ENCODE data around the gene TMEM117.

Gene TMEM117

DNA sequence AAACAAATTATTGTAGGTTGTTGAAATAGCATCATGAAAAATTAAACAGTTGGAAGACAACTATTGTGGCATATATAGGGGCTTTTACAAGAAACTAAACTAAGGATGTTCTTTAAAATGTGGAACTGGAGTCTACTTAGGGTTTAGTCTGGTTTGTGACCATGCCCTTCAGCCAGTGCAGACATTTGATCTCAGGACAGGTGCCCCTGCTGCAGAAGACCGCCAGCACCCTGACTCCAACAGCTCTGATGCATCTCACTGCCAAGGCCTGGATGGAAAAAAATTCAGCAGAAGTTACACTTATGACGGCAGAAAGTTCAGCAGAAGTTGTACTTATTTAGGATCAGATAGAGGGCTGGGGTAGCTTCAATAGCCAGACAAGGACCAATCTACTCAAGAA, 51.5 kb downstream of the TMEM117 start:
- DNase-seq, result no peak

- no peak for DNase-seq
Observed at GRCh38 chr12:43891856-43892574, 56.1 kb downstream of the TMEM117 start.

DNA sequence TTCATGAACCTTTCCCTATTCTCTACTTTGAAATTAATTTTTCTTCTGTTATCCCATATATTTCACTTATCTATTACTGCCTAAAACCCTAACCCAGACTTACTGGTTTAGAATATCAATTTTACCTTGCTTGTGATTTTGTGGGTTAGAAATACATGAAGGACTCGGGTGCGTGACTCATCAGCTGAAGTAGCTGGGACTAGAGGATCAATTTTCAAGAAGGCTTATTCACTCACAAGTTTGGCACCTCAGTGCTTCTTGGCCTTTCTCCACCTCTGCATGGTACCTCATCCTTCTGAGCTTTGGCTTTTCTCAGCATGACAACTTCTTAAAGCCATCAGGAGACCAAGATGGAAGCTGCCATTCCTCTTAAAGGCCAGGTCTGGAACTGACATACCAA, 57.8 kb downstream of the TMEM117 start:
- no peak for DNase-seq

GRCh38 chr12:43895580-43896206, 59.8 kb downstream of the TMEM117 start:
- DNase-seq, result no peak

DNA sequence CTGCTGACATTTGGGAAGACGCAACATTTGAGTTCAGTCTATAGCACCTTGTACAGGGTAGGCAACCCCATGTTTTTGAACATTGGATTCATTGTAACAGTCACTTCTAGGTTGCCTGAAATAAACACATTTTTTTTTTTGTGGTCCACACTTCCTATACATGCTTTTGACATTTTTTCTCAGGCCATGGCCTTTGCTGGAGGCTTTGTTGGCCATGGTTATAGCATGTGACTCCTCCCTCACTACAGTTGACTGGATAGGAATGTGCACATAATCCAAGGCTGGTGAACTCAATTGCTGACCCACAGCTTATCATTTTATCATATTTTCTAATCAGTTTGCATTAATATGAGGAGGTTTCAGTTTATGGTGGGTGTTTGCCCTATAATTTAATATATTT, 60.6 kb downstream of the TMEM117 start:
- no peak for DNase-seq

DNA sequence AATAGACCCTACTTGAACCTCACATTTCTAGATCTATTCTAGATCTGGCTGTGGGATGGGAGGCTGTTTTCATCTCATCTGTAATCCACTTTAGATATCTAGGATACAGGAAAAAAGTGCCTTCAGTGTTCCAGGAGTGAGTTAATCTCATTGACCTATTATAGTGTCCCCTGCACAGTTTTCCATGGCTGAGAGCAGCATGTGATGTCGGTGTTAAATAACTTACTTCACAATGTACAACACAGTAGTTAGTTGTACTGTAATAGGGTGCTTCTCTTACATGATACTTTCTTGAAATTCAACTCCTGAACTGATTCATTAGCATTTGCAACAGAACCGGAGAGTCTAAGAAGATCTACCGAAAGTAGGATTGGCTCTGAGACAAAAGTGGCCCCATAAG, 62.6 kb downstream of the TMEM117 start:
- no peak for DNase-seq

DNA sequence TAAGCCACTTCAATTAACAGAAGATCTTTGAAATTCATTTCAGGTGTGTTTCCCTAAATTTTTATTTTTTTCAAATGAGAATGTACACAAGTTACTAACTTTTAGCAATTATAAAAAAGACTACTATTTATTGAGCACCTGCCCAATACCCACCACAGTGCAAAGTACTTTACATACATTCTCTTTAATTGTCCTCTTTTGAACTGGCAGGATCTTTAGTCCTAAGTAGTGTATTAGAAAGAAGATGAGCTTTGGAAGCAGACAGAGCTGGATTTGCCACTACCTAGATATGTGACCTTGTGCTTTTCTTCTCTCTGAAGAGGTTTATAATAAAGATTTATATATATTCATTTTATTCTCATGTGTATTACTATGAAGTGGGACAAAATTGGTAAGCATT, 63.7 kb downstream of the TMEM117 start:
- DNase-seq, result no peak

GRCh38 chr12:43903686-43904085, 67.8 kb downstream of the TMEM117 start:
- DNase-seq, result no peak

DNA sequence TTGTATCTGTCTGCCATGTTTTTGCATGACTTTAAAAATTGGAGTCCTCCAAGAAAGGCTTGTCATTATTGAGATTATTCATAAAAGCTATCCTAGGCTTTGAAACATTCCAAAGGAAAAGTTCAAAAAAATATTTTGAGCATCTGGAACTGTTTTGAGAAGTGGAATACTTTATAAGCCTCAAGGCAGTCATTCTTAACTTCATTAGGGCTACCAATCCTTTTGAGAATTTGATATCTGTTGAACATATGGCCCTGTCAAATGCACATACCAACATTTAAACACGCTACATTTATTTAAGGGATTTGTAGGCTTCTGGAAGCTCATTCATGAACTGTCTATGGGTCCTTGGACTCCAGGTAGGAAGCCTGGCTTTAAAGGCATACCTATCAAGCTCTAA, 77.0 kb downstream of the TMEM117 start:
- DNase-seq, result no peak

DNA sequence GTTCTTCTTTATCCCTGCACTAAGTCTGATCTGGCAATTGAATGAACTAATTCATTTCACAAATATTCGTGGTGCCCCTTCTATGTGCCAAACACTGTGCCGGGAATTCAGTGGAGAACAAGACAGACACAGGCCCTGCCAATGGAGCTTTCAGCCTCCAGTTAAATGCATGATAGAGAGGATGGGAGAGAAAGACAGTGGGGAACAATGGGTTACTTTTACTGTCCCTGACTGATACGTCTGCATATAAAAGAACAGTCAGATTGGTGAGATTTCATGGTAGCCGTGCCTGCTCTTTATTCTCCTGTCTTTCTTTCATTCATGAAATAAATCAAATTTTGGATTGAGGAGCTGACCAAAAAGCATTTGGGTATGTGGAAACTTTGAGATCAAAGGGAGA, 78.5 kb downstream of the TMEM117 start:
- DNase-seq, result no peak

GRCh38 chr12:43914923-43915468, 79.1 kb downstream of the TMEM117 start:
- peak in 1 of 2 experiments; percentile 6 for DNase-seq

- no peak for DNase-seq
Observed at GRCh38 chr12:43917896-43918295, 82.0 kb downstream of the TMEM117 start.

- no peak for DNase-seq
Observed at GRCh38 chr12:43921666-43922337, 85.9 kb downstream of the TMEM117 start.

DNA sequence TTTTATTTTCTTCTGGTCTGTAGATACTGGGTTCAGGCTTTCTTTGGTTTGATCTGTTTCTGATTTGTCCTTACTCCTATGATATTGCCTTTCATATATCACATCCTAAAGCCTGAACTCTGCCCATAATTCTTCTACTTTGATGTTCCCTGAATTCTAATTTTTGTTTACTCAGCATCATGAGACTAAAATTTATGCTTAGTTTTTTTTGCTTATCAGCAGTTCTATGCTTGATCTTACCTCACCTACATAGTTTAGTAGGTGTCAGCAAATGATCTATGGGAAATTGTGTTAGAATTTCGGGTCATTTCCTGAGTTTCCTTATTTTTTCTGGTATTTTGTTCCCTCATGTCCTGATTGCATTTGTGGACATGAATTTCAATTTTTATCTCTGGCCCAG, 94.2 kb downstream of the TMEM117 start:
- no peak for DNase-seq

DNA sequence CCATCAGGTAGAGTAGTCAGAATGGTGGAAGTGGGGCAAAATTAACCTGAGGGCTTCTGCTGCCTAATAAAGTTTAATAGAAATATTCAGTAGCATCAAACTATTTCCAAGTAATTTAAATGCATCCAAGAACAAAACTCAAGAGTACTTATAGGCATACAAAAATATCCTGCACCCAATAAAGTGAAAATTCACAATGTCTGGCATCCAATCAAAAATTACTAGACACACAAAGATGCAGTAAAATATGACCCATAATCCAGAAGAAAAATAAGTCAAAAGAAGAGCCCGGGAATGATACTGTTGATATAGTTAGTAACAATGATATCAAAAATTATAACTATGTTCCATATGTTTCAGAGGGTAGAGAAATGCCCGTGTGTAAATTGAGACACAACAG, 95.3 kb downstream of the TMEM117 start:
- DNase-seq, result no peak

- DNase-seq, result no peak
Observed at GRCh38 chr12:43935581-43935980, 99.7 kb downstream of the TMEM117 start.

DNA sequence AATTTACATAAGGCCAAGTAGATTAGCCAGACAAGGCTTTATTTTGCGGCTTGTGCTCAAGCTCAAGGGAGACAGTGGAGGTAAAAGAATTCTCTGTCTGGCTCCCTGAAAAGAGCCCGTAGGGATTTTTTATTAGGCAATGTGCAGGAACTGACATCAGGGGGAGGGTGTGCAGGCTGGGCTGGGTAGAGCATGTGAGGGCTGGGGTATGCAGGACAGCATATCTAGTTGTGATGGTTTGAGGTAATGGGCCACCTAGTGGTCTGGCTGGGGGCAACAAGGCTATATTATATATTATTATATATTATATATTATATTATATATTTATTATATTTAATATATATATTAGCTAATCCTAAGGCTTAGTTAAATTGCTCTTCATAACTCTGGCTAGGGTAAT, 102.1 kb downstream of the TMEM117 start:
- DNase-seq, result no peak

- DNase-seq, result no peak
Observed at GRCh38 chr12:43942379-43942778, 106.5 kb downstream of the TMEM117 start.

DNA sequence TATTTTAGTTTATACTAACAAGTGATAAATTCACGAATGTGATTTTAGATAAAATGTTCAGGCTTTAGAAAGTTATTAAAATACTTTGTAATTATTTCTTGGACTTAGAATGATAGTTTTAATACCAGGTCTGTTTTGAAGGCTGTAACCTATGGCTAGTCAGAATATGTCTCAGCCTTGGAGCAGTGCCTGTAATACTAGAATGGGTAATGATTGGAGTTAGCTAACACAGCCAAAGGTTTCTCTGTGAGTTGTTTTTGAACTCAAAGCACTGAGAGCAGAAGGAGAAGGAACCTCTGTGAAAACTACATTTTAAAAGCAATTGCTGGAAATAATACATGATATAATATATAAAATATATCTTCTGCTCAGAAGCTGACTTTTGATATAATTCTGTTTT, 110.1 kb downstream of the TMEM117 start:
- DNase-seq, result no peak

- DNase-seq, result no peak
Observed at GRCh38 chr12:43951286-43951685, 115.4 kb downstream of the TMEM117 start.

DNA sequence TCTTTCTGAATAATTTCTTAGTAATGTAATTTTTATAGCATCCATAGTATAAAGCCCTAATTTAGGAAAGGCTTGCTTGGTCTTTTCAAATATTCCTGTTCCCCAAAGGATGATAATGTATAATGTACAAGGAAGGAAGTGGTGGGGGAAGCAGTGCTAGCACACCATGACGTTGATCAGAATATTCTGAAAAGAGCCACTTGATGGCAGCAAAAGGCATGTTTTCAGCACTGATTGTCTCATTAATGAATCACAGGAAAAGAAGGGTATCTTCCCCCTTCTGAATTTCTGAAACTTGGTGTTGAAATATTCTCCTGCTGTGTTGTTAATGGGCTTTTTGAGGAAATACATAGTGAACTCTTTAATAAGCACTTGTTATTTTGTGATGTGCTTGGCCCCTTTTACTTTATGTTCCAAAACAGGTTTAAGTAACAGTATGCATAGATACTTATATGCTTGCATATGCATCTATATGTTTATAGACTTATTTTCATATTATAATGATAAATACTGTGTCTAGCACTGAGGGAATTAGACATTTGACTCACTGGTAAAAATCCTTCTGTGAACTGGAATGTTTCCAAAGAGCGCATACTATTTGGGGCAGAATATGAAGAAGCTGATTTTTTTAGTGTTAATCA, 122.0 kb downstream of the TMEM117 start:
- peak; percentile 42 to 63 for DNase-seq

DNA sequence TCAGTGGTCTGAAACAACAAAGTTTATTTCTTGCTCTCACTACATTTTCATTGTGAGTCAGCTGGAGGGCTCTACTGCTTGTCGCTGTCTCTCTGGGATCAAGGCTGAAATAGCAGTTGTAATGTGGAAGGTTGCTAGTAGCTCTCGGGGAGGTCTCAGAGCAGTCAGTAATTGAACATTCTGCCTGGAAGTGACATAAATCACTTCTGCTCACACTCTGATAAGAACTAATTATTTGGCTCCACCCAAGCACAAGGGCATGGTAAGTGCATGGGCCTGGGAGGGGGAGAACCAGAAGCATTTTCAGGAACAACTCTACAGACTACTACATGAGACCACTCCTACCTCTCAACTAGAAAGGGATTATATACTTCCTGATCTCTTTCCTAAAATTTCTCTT, 128.2 kb downstream of the TMEM117 start:
- DNase-seq, result no peak

- no peak for DNase-seq
Observed at GRCh38 chr12:43964961-43965360, 129.1 kb downstream of the TMEM117 start.

DNA sequence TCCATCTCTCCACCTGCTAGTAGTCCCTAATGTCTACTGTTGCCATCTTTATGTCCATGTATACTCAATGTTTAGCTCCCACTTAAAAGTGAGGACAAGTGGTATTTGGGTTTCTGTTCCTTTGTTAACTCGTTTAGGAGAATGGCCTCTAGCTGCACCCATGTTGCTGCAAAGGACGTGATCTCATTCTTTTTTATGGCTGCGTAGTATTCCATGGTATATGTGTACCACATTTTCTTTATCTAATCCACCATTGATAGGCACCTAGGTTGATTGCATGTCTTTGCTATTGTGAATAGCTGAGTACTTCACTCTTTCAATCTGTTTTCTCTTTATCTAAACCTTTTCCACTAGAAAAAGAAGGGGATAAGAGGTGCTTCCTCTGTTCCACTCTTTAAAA, 130.0 kb downstream of the TMEM117 start:
- no peak for DNase-seq
